H1 (cell line): ENCODE data around the gene SUPT7L. TPM values are rescaled to one million over a fixed set of nuclear protein-coding genes. Genes with fewer than 3 reads are reported as not detected.

Experiments
- CHD7 ChIP-seq: fragments of 300-600 bp; sonication (generic); IDR thresholded peaks from 2 replicates; pipeline ENCODE4 v1.7.1; 2012; ENCODE audit warnings: low read length, moderate library complexity, mild to moderate bottlenecking, inconsistent platforms; ENCODE audit not compliant: insufficient replicate concordance
- HDAC2 ChIP-seq, 2 experiments: fragments of 300-600 bp in 1 of 2; sonication (generic) in 1 of 2; IDR thresholded peaks; 2 replicates each; pipeline ENCODE4 v1.6.1; 2011 to 2012; ENCODE audit warnings: low read depth in 2 of 2, low read length in 2 of 2, mild to moderate bottlenecking in 2 of 2, moderate library complexity in 2 of 2, borderline replicate concordance in 1 of 2, inconsistent platforms in 1 of 2
- HDAC6 ChIP-seq: IDR thresholded peaks from one replicate; pipeline ENCODE4 v1.7.1; 2012; ENCODE audit warnings: low read depth, mild to moderate bottlenecking, inconsistent platforms, low read length, moderate library complexity
- MAX ChIP-seq: IDR thresholded peaks from 2 replicates; pipeline ENCODE4 v1.6.1; 2012; ENCODE audit warnings: inconsistent platforms
- SP1 ChIP-seq: IDR thresholded peaks from 2 replicates; pipeline ENCODE4 v1.6.1; 2011; ENCODE audit warnings: low read depth, low read length
- TEAD4 ChIP-seq: IDR thresholded peaks from 2 replicates; pipeline ENCODE4 v1.6.1; 2012; ENCODE audit warnings: low read depth, low read length, inconsistent platforms, mixed read lengths
- USF2 ChIP-seq: IDR thresholded peaks from 2 replicates; pipeline ENCODE4 v1.6.1; 2011; ENCODE audit warnings: low read length, improper control_type of control experiment
- polyA plus RNA-seq, 7 experiments: library from polyadenylated mRNA; depleted of rRNA in 3 of 7; stranded (reverse) in 5 of 7; unstranded in 2 of 7; fragments of >200 nt in 5 of 7; fragments of 200-250 nt in 2 of 7; gene quantifications; 1 replicate in 5 of 7; 2 replicates in 1 of 7; 4 replicates in 1 of 7; pipeline versions ENCODE4 v1.2.1 to v1.2.3, GENCODE V29; 2011 to 2013; ENCODE audit warnings: missing spikeins in 2 of 7, mixed read lengths in 2 of 7
- total RNA-seq: library from RNA; stranded (reverse); fragmentation: NEBNext Ultra II Directional; extraction: Animal tissue kit (Norgen Biotek cat#: 25700); gene quantifications from 2 replicates; pipeline ENCODE4 v1.2.1, GENCODE V29; 2021

SUPT7L gene
- total and polyA plus RNA-seq, 2 of the 8 experiments (the other 6 are each of a cell fraction or from before 2014, with no cell fraction given): 22.2 to 26.6 TPM

GRCh38 chr2:27663285-27664153 is at the start of gene SUPT7L, which contains the start of gene SLC4A1AP (continued):
- no peak for TF ChIP-seq CHD7
- TF ChIP-seq TEAD4: peak; percentile 49; the same call in 1 of the 2 replicates
- no peak for TF ChIP-seq HDAC6
- TF ChIP-seq MAX: no peak
- no peak for TF ChIP-seq USF2
- no peak for TF ChIP-seq SP1
- peak in 1 of 2 experiments; percentile 94; a peak in 2 of 4 replicates for TF ChIP-seq HDAC2 (IDR thresholded peaks at IDR 0.05; ENCODE audit: borderline replicate concordance in 1 of 2, low read depth in 2 of 2, low read length in 2 of 2)
